ENCODE measurements around the gene FOXO3.

DNA sequence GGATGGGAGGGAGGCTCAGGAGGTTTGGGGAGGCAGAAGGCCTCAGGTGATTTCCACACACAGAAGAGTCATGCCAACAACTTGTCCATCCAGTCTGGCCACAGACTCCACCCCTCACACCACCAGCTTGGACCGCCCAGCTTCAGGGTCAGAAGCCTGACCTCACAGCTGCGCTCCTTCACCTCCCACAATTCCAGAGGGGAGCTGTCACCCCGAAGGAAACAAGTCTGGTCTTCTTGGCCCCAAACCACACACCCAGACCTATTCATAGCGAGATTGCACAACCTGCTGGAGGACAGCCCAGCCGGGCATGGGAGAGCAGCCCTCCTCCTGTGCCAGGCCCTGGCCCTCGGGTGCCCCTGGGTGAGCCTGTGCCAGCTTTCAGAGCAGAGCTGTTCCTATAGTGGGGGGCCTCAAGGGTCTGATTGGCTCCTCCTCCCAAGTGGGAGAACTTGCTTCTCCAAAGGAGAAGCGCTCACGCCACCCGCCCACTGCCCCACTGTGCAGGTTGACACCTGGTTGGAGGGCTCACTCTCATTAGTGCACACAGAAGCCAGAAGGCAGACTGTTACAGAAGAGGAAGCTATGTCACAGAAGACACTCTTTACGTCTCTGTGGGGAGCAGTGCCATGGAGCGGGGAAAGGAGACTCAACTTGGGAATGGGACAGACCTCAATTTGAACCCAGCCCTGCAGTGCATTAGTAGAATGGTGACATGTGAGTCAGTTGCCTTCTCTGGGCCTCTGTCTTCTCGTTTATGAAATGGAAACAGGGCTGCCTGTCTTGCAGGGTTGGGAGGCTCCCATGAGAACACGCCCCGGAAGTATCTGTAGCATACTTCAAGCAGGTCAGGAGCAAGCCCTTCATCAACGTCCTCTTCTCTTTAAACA is 128.8 kb downstream of the FOXO3 start:
- TF ChIP-seq EZH2 (IDR thresholded peaks at IDR 0.05; ENCODE audit: insufficient read depth, low read length) (no peak), CTCF (IDR thresholded peaks at IDR 0.05; ENCODE audit: insufficient read depth, low read depth, low read length) (no peak)
